IPS-NIHi7 (cell line): ENCODE results near the gene TMEM255B.
"Not testable (repeated sequence)": the region's sequence is repeated elsewhere in the genome, so short reads cannot be mapped to it uniquely, and the experiment has no call there.

ENCODE experiments used
- DNase-seq: peaks from one replicate; pipeline ENCODE4 v3.0.0; 2012; ENCODE audit warnings: mixed read lengths; ENCODE audit errors: extremely low spot score

TMEM255B gene

GRCh38 chr13:113734099-113734825 is 24.8 kb upstream of the TMEM255B start:
- DNase-seq, result no peak

- no peak for DNase-seq
Measured at GRCh38 chr13:113734826-113735125, 24.2 kb upstream of the TMEM255B start.

- DNase-seq, result no peak
Measured at GRCh38 chr13:113735194-113735593, 23.8 kb upstream of the TMEM255B start.

DNA sequence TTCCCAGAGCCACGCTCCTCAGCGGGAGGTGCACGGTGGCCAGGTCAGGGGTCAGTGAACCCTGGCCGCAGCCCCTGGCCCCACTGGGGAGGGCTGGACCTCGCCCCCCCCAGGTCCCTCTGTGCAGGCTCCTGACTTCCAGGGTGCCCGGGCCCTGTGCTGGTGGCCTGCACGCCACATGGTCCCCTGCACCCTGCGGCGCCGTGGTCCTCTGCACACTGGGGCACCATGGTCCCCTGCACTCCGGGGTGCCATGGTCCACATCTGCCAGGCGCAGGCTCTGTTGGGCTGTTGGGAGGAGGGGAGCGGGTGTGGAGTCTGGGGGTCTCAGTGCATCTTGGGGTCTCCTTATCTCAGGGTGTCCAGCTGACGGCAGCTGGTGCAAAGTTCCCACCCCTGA is 23.3 kb upstream of the TMEM255B start:
- DNase-seq, result no peak

DNA sequence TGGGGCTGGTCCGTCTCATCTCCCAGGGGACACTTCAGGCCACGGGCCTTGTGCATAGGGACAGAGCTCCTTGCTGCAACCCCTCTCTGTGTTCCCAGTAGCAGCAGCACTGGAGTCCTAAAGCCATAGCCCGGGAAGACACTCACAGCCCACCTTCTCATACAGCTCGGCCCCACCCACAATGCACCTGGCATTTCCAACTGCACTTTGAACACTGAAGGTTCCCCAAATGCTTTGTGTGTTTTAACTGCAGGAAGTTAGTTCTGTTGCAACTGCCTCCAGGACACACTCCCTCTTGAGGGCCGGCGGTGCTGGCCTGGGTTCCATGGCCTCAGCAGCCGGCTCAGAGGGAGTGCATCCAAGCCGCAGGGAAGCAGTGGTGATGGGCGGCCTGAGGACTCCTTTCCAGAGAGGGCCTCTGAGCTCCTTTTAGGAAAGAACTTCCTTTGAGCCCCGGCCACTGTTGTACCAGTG is 22.7 kb upstream of the TMEM255B start:
- DNase-seq, result no peak

GRCh38 chr13:113737803-113738202 is 21.2 kb upstream of the TMEM255B start:
- no peak for DNase-seq

- no peak for DNase-seq
Measured at GRCh38 chr13:113739527-113740285, 19.3 kb upstream of the TMEM255B start.

- no peak for DNase-seq
Measured at GRCh38 chr13:113740286-113740556, 18.8 kb upstream of the TMEM255B start.

GRCh38 chr13:113740661-113741060 is 18.4 kb upstream of the TMEM255B start:
- DNase-seq, result no peak

- no peak for DNase-seq
Measured at GRCh38 chr13:113741191-113741668, 17.8 kb upstream of the TMEM255B start.

DNA sequence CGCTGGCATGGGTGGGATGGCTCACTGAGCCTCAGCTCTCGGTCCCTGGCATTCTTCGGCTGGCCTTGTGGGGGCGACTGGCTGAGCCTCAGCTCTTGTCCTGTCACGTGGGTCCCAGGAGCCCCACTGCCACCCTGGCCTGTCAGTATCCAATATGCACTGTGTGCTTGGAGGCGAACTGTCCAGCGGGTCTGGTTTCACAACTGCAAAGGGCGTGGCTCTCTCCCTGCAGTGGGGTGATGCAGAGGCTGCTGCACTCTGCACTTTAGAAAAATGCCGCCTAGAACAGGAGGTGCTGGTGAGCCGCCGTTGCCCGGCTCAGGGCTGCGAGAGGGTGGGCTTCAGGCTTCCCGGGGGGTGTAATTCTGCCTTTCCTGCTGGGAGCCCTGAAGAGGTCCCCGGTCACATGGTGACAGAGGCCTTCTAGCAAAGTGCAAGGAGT is 17.0 kb upstream of the TMEM255B start:
- peak; percentile 57 for DNase-seq

GRCh38 chr13:113742445-113743120 is 16.4 kb upstream of the TMEM255B start:
- no peak for DNase-seq

GRCh38 chr13:113743366-113744195 is 15.4 kb upstream of the TMEM255B start:
- no peak for DNase-seq

DNA sequence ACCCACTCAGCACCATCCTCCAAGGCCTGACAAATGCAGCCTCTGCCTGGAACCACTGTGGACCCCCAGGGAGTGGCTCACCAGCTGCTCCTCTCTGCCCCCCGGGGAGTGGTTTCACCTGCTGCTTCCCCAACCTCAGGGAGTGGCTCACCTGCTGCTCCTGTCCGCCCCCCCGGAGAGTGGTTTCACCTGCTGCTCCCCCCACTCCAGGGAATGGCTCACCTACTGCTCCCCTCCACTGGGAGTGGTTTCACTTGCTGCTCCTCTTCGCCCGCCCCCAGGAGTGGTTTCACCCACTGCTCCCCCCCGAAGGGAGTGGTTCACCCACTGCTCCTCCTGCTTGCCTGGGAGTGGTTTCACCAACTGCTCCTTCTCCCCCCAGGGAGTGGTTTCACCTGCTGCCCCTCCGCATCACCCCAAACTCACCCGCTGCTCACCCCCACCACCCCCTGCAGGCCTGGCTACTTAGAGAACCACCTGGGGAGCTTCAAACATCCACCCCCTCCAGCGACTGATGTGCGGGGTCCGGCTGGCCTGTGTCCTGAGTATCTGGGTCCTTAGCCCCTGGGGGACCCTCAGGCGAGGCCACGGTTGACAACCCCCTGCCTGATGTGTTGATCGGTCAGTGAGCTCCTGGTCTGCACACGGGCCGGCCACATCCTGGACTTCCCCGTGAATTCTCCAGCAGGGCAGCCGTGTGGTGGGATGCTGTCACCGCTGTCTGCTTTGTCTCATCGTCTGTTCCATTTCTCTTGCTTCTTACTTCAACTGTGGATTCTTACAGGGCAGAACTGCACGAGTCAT is 14.6 kb upstream of the TMEM255B start:
- DNase-seq, result no peak

GRCh38 chr13:113745059-113745458 is 14.0 kb upstream of the TMEM255B start:
- DNase-seq, result no peak

DNA sequence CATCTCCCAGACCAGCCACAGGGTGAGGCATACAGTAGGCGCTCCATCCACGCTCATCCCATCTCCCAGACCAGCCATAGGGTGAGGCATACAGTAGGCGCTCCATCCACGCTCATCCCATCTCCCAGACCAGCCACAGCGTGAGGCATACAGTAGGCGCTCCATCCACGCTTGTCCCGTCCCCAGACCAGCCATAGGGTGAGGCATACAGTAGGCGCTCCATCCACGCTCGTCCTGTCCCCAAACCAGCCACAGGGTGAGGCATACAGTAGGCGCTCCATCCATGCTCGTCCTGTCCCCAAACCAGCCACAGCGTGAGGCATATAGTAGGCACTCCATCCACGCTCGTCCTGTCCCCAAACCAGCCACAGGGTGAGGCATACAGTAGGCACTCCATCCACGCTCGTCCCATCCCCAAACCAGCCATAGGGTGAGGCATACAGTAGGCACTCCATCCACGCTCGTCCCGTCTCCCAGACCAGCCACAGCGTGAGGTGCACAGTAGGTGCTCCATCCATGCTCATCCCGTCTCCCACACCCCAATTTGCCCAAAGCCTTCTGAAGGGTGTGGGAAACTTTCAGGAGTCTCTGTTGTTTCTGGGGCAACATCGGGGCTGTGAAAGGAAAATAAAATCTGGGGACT is 13.4 kb upstream of the TMEM255B start:
- not testable (repeated sequence) for DNase-seq

DNA sequence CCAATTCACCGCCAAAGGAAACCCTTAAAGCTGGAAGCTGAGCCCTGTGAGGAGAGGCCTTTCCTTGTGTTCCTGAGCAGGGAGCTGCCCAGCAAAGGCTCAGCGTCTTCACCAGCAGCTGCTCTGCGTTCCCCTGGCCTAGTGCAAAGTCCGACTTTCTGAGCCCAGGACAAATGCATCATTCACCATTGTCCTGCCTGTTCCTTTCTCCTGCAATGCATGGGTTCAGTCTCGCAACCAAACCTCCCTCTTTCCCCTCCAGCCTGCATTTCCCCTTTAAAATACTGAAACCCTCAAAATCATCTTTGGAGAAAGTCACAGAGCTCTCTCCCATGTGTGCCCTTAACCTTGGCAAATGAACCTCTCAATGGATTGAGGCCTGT is 12.9 kb upstream of the TMEM255B start:
- no peak for DNase-seq

- no peak for DNase-seq
Measured at GRCh38 chr13:113746671-113747070, 12.4 kb upstream of the TMEM255B start.

- no peak for DNase-seq
Measured at GRCh38 chr13:113747291-113747833, 11.7 kb upstream of the TMEM255B start.
